GM23338 (cell line): ENCODE measurements around the gene TOLLIP. TPM values are rescaled to one million over a fixed set of nuclear protein-coding genes. Genes with fewer than 3 reads are reported as not detected.
A peak's percentile ranks its signal among the peaks of the same experiment; 100 is the strongest.

ENCODE experiments used
- ATAC-seq: fragments of 200-7000 bp; cut with Tn5 transposase; 3 replicates; pipeline ENCODE4 v1.9.1; 2020
- DNase-seq: peaks from one replicate; pipeline ENCODE4 v3.0.0-alpha.2; 2015; ENCODE audit warnings: low spot score
- H2AFZ ChIP-seq: fragments of 200-600 bp; sonication (generic); 2 replicates; pipeline ENCODE4 v1.8.0; 2016; ENCODE audit warnings: antibody characterized with exemption, mild to moderate bottlenecking, moderate library complexity
- H3F3A ChIP-seq: fragments of 200-600 bp; sonication (generic); replicated peaks from 2 replicates; pipeline ENCODE4 v1.8.0; 2017; ENCODE audit warnings: antibody characterized with exemption, mixed run types, low read depth
- H3K27ac ChIP-seq: fragments of 200-600 bp; sonication (generic); 2 replicates; pipeline ENCODE4 v1.6.1; 2016; ENCODE audit warnings: low read depth
- H3K27me3 ChIP-seq: fragments of 200-600 bp; sonication (generic); 2 replicates; pipeline ENCODE4 v1.8.0; 2016; ENCODE audit warnings: mild to moderate bottlenecking, mixed run types, moderate library complexity; ENCODE audit not compliant: insufficient read depth
- H3K36me3 ChIP-seq: fragments of 200-600 bp; sonication (generic); 2 replicates; pipeline ENCODE4 v1.8.0; 2016; ENCODE audit warnings: mild to moderate bottlenecking; ENCODE audit not compliant: insufficient read depth
- H3K4me1 ChIP-seq: fragments of 200-600 bp; sonication (generic); 2 replicates; pipeline ENCODE4 v1.8.0; 2016; ENCODE audit warnings: mild to moderate bottlenecking, moderate library complexity; ENCODE audit not compliant: insufficient read depth
- H3K4me2 ChIP-seq: fragments of 200-600 bp; sonication (generic); 2 replicates; pipeline ENCODE4 v1.7.1; 2017; ENCODE audit warnings: mixed run types
- H3K4me3 ChIP-seq: fragments of 200-600 bp; sonication (generic); 2 replicates; pipeline ENCODE4 v1.6.1; 2016; ENCODE audit warnings: mixed run types
- H3K79me2 ChIP-seq: fragments of 200-600 bp; sonication (generic); replicated peaks from 2 replicates; pipeline ENCODE4 v1.8.0; 2017; ENCODE audit warnings: mild to moderate bottlenecking; ENCODE audit not compliant: insufficient read depth
- H3K9me2 ChIP-seq: fragments of 200-600 bp; sonication (generic); 2 replicates; pipeline ENCODE4 v1.8.0; 2017; ENCODE audit not compliant: insufficient read depth
- H4K20me1 ChIP-seq: fragments of 200-600 bp; sonication (generic); replicated peaks from 2 replicates; pipeline ENCODE4 v1.8.0; 2017; ENCODE audit warnings: mild to moderate bottlenecking; ENCODE audit not compliant: insufficient read depth
- H3K27ac Mint-ChIP-seq: 2 replicates; pipeline ENCODE4 v1.8.0; 2020; ENCODE audit warnings: inconsistent platforms, mild to moderate bottlenecking, moderate library complexity, mixed read lengths
- H3K27me3 Mint-ChIP-seq: 3 replicates; pipeline ENCODE4 v1.8.0; 2022; ENCODE audit warnings: low read depth, mild to moderate bottlenecking, moderate library complexity, mixed read lengths, inconsistent platforms; ENCODE audit not compliant: insufficient read depth, poor library complexity
- H3K36me3 Mint-ChIP-seq: 3 replicates; pipeline ENCODE4 v1.8.0; 2021; ENCODE audit warnings: low read depth, mild to moderate bottlenecking, inconsistent platforms, moderate library complexity, mixed read lengths
- H3K4me1 Mint-ChIP-seq: 3 replicates; pipeline ENCODE4 v1.8.0; 2020; ENCODE audit warnings: mild to moderate bottlenecking, inconsistent platforms, mixed read lengths
- H3K4me3 Mint-ChIP-seq: 3 replicates; pipeline ENCODE4 v1.8.0; 2021; ENCODE audit warnings: moderate library complexity, mild to moderate bottlenecking, inconsistent platforms, mixed read lengths
- H3K9me3 Mint-ChIP-seq: 3 replicates; pipeline ENCODE4 v1.8.0; 2020; ENCODE audit warnings: moderate library complexity, mild to moderate bottlenecking, inconsistent platforms, mixed read lengths
- CREB1 ChIP-seq: fragments of 250-450 bp; sonication (Bioruptor Pico); IDR thresholded peaks from 2 replicates; pipeline ENCODE4 v1.5.0; 2020; ENCODE audit warnings: low read depth, mild to moderate bottlenecking, moderate library complexity
- CTCF ChIP-seq, 2 experiments: fragments of 200-600 bp in 1 of 2; sonication (generic) in 1 of 2; conservative IDR thresholded peaks; 2 replicates each; pipeline versions ENCODE4 v1.5.1 to v1.6.1; 2016 to 2017; ENCODE audit warnings: antibody characterized with exemption in 2 of 2, low read depth in 2 of 2, mild to moderate bottlenecking in 2 of 2, moderate library complexity in 1 of 2
- ETS1 ChIP-seq: IDR thresholded peaks from 2 replicates; pipeline ENCODE4 v1.6.1; 2016; ENCODE audit warnings: antibody characterized with exemption
- EZH2 ChIP-seq: fragments of 200-600 bp; sonication (generic); IDR thresholded peaks from one replicate; pipeline ENCODE4 v1.8.0; 2017; ENCODE audit warnings: antibody characterized with exemption, mild to moderate bottlenecking, low read depth; ENCODE audit not compliant: unreplicated experiment
- EZH2phosphoT487 ChIP-seq: fragments of 200-600 bp; sonication (generic); IDR thresholded peaks from one replicate; pipeline ENCODE4 v1.8.1; 2018; ENCODE audit warnings: antibody characterized with exemption; ENCODE audit not compliant: unreplicated experiment
- JUNB ChIP-seq: IDR thresholded peaks from one replicate; pipeline ENCODE4 v1.6.1; 2016; ENCODE audit warnings: antibody characterized with exemption; ENCODE audit not compliant: unreplicated experiment
- NANOG ChIP-seq: IDR thresholded peaks from 2 replicates; pipeline ENCODE4 v1.6.1; 2016; ENCODE audit warnings: antibody characterized with exemption, borderline replicate concordance
- POLR2AphosphoS5 ChIP-seq: IDR thresholded peaks from 2 replicates; pipeline ENCODE4 v1.6.1; 2016; ENCODE audit warnings: antibody characterized with exemption, low read depth
- STAT1 ChIP-seq: IDR thresholded peaks from one replicate; pipeline ENCODE4 v1.6.1; 2016; ENCODE audit warnings: antibody characterized with exemption; ENCODE audit not compliant: unreplicated experiment
- ZNF114 ChIP-seq: fragments of 250-450 bp; sonication (Bioruptor Pico); IDR thresholded peaks from 2 replicates; pipeline ENCODE4 v1.5.0; 2020; ENCODE audit warnings: mild to moderate bottlenecking, moderate library complexity
- ZNF331 ChIP-seq: fragments of 250-450 bp; sonication (Bioruptor Pico); IDR thresholded peaks from 2 replicates; pipeline ENCODE4 v1.5.0; 2020; ENCODE audit warnings: low read depth, mild to moderate bottlenecking, moderate library complexity
- polyA plus RNA-seq: library from polyadenylated mRNA; unstranded; fragments of >200 nt; fragmentation: Nextera tagmentation; extraction: Ambion mirVana; gene quantifications from 2 replicates; pipeline ENCODE4 v1.2.1, GENCODE V29; 2016
- total RNA-seq: library from RNA; depleted of rRNA; stranded (reverse); fragments of >200 nt; shearing (Covaris generic); gene quantifications from 2 replicates; pipeline ENCODE4 v1.2.3, GENCODE V29; 2014
- TF ChIP-seq, protein P1 (sequence below): fragments of 250-450 bp; sonication (Bioruptor Pico); IDR thresholded peaks from 2 replicates; pipeline ENCODE4 v1.5.0; 2020; ENCODE audit warnings: mild to moderate bottlenecking, moderate library complexity
- TF ChIP-seq, protein P2 (sequence below): IDR thresholded peaks from one replicate; pipeline ENCODE4 v1.6.1; 2018; ENCODE audit warnings: antibody characterized with exemption; ENCODE audit not compliant: unreplicated experiment

Gene TOLLIP
- total and polyA plus RNA-seq, 2 experiments from 2014 or later, result 13.5 to 18.0 TPM

- Histone ChIP-seq H4K20me1 (no peaks in the 10 kb centered on the region), H3K79me2 (no peaks in the 10 kb centered on the region), H3K27me3 (peaks cover 32% of the 10 kb centered on the region), H3K4me1 (peaks cover 7% of the 10 kb centered on the region), H3K4me2 (peak overlapping the region; percentile 78), H3K4me3 (peak overlapping the region; percentile 57), H2AFZ (peak overlapping the region; percentile 84; the same call in 1 of the 2 replicates), H3K27ac (no peak overlapping the region), H3K9me2 (peaks cover 8% of the 10 kb centered on the region; the same call in 1 of the 2 replicates), H3K36me3 (no peaks in the 10 kb centered on the region), H3F3A (0 out of 2 replicates have a peak, but pooled peaks cover 2% of the 10 kb centered on the region)
- H3K27me3 Mint-ChIP-seq, result peaks cover 24% of the 10 kb centered on the region
- DNase-seq (peak; percentile 20), ATAC-seq (no peak)
- TF ChIP-seq POLR2AphosphoS5 (no peak), JUNB (no peak), ETS1 (no peak), ZNF331 (CRISPR knock-in tag) (no peak), CTCF (conservative IDR thresholded peaks at IDR 0.05; ENCODE audit: low read depth in 2 of 2) (no peak), EZH2 (no peak), CREB1 (no peak), ZNF114 (CRISPR knock-in tag) (no peak), NANOG (no peak), EZH2phosphoT487 (no peak), STAT1 (no peak)
- TF ChIP-seq, protein P1, sequence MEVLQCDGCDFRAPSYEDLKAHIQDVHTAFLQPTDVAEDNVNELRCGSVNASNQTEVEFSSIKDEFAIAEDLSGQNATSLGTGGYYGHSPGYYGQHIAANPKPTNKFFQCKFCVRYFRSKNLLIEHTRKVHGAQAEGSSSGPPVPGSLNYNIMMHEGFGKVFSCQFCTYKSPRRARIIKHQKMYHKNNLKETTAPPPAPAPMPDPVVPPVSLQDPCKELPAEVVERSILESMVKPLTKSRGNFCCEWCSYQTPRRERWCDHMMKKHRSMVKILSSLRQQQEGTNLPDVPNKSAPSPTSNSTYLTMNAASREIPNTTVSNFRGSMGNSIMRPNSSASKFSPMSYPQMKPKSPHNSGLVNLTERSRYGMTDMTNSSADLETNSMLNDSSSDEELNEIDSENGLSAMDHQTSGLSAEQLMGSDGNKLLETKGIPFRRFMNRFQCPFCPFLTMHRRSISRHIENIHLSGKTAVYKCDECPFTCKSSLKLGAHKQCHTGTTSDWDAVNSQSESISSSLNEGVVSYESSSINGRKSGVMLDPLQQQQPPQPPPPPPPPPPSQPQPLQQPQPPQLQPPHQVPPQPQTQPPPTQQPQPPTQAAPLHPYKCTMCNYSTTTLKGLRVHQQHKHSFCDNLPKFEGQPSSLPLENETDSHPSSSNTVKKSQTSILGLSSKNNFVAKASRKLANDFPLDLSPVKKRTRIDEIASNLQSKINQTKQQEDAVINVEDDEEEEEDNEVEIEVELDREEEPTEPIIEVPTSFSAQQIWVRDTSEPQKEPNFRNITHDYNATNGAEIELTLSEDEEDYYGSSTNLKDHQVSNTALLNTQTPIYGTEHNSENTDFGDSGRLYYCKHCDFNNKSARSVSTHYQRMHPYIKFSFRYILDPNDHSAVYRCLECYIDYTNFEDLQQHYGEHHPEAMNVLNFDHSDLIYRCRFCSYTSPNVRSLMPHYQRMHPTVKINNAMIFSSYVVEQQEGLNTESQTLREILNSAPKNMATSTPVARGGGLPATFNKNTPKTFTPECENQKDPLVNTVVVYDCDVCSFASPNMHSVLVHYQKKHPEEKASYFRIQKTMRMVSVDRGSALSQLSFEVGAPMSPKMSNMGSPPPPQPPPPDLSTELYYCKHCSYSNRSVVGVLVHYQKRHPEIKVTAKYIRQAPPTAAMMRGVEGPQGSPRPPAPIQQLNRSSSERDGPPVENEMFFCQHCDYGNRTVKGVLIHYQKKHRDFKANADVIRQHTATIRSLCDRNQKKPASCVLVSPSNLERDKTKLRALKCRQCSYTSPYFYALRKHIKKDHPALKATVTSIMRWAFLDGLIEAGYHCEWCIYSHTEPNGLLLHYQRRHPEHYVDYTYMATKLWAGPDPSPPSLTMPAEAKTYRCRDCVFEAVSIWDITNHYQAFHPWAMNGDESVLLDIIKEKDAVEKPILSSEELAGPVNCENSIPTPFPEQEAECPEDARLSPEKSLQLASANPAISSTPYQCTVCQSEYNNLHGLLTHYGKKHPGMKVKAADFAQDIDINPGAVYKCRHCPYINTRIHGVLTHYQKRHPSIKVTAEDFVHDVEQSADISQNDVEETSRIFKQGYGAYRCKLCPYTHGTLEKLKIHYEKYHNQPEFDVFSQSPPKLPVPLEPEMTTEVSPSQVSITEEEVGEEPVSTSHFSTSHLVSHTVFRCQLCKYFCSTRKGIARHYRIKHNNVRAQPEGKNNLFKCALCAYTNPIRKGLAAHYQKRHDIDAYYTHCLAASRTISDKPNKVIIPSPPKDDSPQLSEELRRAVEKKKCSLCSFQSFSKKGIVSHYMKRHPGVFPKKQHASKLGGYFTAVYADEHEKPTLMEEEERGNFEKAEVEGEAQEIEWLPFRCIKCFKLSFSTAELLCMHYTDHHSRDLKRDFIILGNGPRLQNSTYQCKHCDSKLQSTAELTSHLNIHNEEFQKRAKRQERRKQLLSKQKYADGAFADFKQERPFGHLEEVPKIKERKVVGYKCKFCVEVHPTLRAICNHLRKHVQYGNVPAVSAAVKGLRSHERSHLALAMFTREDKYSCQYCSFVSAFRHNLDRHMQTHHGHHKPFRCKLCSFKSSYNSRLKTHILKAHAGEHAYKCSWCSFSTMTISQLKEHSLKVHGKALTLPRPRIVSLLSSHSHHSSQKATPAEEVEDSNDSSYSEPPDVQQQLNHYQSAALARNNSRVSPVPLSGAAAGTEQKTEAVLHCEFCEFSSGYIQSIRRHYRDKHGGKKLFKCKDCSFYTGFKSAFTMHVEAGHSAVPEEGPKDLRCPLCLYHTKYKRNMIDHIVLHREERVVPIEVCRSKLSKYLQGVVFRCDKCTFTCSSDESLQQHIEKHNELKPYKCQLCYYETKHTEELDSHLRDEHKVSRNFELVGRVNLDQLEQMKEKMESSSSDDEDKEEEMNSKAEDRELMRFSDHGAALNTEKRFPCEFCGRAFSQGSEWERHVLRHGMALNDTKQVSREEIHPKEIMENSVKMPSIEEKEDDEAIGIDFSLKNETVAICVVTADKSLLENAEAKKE, result no peak
- TF ChIP-seq, protein P2, sequence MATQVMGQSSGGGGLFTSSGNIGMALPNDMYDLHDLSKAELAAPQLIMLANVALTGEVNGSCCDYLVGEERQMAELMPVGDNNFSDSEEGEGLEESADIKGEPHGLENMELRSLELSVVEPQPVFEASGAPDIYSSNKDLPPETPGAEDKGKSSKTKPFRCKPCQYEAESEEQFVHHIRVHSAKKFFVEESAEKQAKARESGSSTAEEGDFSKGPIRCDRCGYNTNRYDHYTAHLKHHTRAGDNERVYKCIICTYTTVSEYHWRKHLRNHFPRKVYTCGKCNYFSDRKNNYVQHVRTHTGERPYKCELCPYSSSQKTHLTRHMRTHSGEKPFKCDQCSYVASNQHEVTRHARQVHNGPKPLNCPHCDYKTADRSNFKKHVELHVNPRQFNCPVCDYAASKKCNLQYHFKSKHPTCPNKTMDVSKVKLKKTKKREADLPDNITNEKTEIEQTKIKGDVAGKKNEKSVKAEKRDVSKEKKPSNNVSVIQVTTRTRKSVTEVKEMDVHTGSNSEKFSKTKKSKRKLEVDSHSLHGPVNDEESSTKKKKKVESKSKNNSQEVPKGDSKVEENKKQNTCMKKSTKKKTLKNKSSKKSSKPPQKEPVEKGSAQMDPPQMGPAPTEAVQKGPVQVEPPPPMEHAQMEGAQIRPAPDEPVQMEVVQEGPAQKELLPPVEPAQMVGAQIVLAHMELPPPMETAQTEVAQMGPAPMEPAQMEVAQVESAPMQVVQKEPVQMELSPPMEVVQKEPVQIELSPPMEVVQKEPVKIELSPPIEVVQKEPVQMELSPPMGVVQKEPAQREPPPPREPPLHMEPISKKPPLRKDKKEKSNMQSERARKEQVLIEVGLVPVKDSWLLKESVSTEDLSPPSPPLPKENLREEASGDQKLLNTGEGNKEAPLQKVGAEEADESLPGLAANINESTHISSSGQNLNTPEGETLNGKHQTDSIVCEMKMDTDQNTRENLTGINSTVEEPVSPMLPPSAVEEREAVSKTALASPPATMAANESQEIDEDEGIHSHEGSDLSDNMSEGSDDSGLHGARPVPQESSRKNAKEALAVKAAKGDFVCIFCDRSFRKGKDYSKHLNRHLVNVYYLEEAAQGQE, result no peak
- H3K9me3 Mint-ChIP-seq, result peaks cover 34% of the 10 kb centered on the region
- peaks cover 28% of the 10 kb centered on the region for H3K36me3 Mint-ChIP-seq
- H3K4me1 Mint-ChIP-seq, result peaks cover 12% of the 10 kb centered on the region
- peak overlapping the region; percentile 64 for H3K4me3 Mint-ChIP-seq
- no peak overlapping the region for H3K27ac Mint-ChIP-seq
Observed at GRCh38 chr11:1337647-1338007, 28.2 kb upstream of the TOLLIP start.
